A673 (cell line): Measurements from ENCODE around the gene SPECC1L.

Experiments used
- CTCF ChIP-seq: fragments of 300-800, 200-600 bp; sonication (generic); conservative IDR thresholded peaks from 2 replicates; pipeline ENCODE4 v1.5.1; 2017; ENCODE audit warnings: low read depth, mild to moderate bottlenecking, antibody characterized with exemption, low read length, moderate library complexity, mixed read lengths
- EZH2 ChIP-seq: fragments of 200-600 bp; sonication (generic); IDR thresholded peaks from 2 replicates; pipeline ENCODE4 v1.6.1; 2017; ENCODE audit warnings: borderline replicate concordance, low read depth, mild to moderate bottlenecking, mixed read lengths, antibody characterized with exemption, low read length; ENCODE audit not compliant: poor library complexity, severe bottlenecking

- TF ChIP-seq CTCF = no peak
- TF ChIP-seq EZH2 = no peak
Observed at GRCh38 chr22:24304062-24304675, 33.5 kb downstream of the SPECC1L start.
